ENCODE results near the gene TGFB3. TPM values are rescaled to one million over a fixed set of nuclear protein-coding genes. Genes with fewer than 3 reads are reported as not detected.

The TGFB3 gene
- polyA plus RNA-seq, 1 donor from 2014 or later: 0.43 TPM

DNA sequence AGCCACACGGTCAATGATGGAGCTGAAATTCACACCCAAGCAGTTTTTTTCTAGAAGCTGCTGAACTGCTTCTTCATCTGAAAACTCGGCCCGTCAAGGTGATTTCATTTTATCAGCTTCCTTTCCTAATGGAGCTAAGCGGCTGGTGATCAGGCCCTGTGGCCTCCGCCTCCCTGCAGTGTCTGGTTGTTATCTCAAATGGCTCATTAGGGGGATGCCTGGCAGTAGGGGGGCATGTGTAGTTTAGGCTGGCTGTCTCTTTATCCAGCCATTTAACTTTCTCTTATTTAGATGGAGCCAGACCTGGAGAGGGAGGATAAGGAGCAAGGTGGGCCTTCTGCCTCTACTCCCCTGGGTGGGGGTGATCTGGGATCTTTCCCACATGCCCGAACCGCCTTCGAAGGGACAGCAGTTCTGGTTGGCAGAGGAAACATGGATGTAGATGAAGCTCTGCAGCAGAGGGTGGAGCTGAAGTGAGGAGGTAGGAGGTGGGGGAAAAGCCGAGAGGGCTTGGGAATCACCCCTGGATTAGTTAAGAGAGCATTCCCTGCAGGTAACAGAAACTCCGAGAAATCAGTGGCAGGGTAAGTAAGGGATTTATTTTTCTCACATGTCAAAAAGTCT lies 64.4 kb downstream of the TGFB3 start:
- H3K4me3 Mint-ChIP-seq: no peak overlapping the region
- peaks cover 5% of the 10 kb centered on the region for H3K36me3 Mint-ChIP-seq
- no peaks in the 10 kb centered on the region for H3K9me3 Mint-ChIP-seq
- H3K27ac Mint-ChIP-seq: peak overlapping the region in 1 of 3 donors; percentile 84
- no peaks in the 10 kb centered on the region for H3K27me3 Mint-ChIP-seq
- peaks cover 0 to 4% (median 0%) of the 10 kb centered on the region in 3 donors for H3K4me1 Mint-ChIP-seq

- no peaks in the 10 kb centered on the region for H3K27me3 Mint-ChIP-seq
- no peak overlapping the region for H3K4me3 Mint-ChIP-seq
- H3K9me3 Mint-ChIP-seq: no peaks in the 10 kb centered on the region
- no peak overlapping the region for H3K27ac Mint-ChIP-seq
- H3K36me3 Mint-ChIP-seq: peaks cover 2% of the 10 kb centered on the region
- peaks cover 0 to 2% (median 0%) of the 10 kb centered on the region in 3 donors for H3K4me1 Mint-ChIP-seq
Measured at GRCh38 chr14:75915045-75915444, 66.8 kb downstream of the TGFB3 start.

- peaks cover 0 to 2% (median 0%) of the 10 kb centered on the region in 3 donors for H3K4me1 Mint-ChIP-seq
- H3K36me3 Mint-ChIP-seq: peaks cover 2% of the 10 kb centered on the region
- no peaks in the 10 kb centered on the region for H3K9me3 Mint-ChIP-seq
- no peaks in the 10 kb centered on the region for H3K27me3 Mint-ChIP-seq
- no peak overlapping the region for H3K4me3 Mint-ChIP-seq
- no peak overlapping the region for H3K27ac Mint-ChIP-seq
Measured at GRCh38 chr14:75913183-75913582, 68.6 kb downstream of the TGFB3 start.

DNA sequence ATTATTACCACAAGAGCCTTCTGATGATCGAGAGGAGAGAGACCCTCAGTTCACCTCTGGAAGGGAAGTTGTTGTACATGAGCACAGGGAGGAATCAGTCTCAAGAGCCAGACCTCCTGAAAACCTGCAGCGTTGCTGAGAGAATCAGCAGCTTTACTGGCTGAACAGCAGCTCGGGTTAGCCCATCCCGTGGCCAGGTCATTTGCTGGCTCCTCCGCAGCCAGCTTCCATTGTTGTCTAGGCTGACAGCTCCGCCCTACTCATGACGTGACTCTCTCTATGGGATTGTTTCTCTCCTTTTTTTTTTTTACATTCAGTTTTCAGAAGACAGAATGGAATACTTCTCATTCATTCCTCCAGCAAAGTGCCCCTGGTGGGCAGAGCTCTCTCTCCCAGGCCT lies 69.9 kb downstream of the TGFB3 start:
- H3K9me3 Mint-ChIP-seq: no peaks in the 10 kb centered on the region
- no peak overlapping the region for H3K4me3 Mint-ChIP-seq
- H3K27ac Mint-ChIP-seq: no peak overlapping the region
- peaks cover 0 to 1% (median 0%) of the 10 kb centered on the region in 3 donors for H3K4me1 Mint-ChIP-seq
- H3K36me3 Mint-ChIP-seq: peaks cover 2% of the 10 kb centered on the region
- no peaks in the 10 kb centered on the region for H3K27me3 Mint-ChIP-seq

DNA sequence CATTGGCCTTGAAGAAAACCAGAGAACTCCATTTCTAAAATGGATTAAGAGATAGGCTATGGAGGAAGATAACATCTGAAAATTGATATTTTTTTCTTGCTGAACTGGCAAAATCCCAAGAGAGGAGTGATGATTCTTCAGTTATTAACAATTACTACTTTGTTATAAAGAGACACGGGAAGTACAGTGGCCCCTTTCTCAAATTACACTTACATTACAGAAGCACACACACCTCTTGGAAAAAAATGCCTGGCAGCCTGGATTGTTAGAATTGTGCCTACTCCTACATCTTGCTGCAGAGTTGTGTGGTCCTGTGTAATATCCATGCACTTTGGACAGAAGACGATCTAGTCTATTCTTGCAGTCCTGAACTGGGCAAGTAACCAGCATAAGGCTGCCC lies 71.7 kb downstream of the TGFB3 start:
- H3K27me3 Mint-ChIP-seq: no peaks in the 10 kb centered on the region
- H3K36me3 Mint-ChIP-seq: peaks cover 2% of the 10 kb centered on the region
- no peak overlapping the region for H3K4me3 Mint-ChIP-seq
- H3K4me1 Mint-ChIP-seq: peaks cover 0 to 5% (median 1%) of the 10 kb centered on the region in 3 donors
- no peaks in the 10 kb centered on the region for H3K9me3 Mint-ChIP-seq
- no peak overlapping the region for H3K27ac Mint-ChIP-seq

DNA sequence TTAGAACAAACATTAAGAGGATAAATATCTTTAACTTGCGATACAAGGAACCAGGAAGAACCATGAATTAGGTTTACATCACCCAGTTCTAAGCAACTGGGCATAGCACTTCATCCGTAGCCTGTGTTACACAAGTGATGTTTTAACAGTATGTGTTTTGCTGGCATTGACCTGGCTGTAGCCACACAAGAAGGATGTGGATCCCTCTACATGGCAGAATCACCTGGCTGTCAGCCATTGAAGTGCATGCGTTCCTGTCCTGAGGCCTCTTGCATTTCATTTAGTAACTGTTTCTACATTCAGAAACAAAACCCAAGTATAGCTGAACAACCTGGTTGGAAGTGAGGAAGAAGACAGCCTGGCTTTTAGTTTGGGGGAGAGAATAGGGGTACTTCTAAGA lies 72.2 kb downstream of the TGFB3 start:
- peaks cover 0 to 5% (median 1%) of the 10 kb centered on the region in 3 donors for H3K4me1 Mint-ChIP-seq
- no peak overlapping the region for H3K27ac Mint-ChIP-seq
- no peaks in the 10 kb centered on the region for H3K27me3 Mint-ChIP-seq
- peaks cover 2% of the 10 kb centered on the region for H3K36me3 Mint-ChIP-seq
- H3K4me3 Mint-ChIP-seq: no peak overlapping the region
- H3K9me3 Mint-ChIP-seq: no peaks in the 10 kb centered on the region

Other genes with a start within 250 kb of the TGFB3 start
- gene IFT43, start 3.8 kb upstream of the TGFB3 start, polyA plus RNA-seq: 13.2 TPM
- 8.3 TPM for gene GPATCH2L, start 169.9 kb upstream of the TGFB3 start, polyA plus RNA-seq

All from IgD-negative memory B cell (primary cell).